Middle frontal gyrus (tissue), 1 donor: ENCODE measurements around the gene SZT2.

Experiments
- DNase-seq: peaks from one replicate; pipeline ENCODE4 v3.0.0-alpha.2; 2015; ENCODE audit warnings: low spot score; ENCODE audit errors: extremely low spot score

SZT2 gene

DNA sequence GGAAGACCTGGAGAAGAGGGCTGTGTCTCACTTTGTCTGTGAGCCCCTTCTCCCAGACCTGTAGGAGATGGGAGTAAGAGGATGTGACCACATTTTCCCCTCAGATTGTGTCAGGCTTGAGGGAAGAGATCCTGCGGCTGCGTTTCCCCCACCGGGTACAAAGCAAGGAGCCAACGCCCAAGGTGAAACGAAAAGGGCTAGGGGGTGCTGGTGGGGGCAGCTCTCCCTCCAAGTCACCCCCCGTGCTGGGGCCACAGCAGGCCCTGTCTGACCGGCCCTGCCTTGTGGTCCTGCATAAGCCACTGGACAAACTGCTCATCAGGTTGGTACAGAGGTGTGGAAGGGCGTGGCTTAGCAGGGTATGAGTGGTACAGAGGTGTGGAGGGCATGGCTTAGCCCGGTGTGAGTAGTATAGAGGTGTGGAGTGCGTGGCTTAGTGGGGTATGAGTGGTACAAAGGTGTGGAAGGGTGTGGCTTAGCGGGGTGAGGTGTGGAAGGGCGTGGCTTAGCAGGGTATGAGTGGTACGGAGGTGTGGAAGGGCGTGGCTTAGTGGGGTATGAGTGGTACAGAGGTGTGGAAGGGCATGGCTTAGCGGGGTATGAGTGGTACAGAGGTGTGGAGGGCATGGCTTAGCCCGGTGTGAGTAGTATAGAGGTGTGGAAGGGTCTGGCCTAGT lies 33.4 kb downstream of the SZT2 start:
- no peak for DNase-seq

DNA sequence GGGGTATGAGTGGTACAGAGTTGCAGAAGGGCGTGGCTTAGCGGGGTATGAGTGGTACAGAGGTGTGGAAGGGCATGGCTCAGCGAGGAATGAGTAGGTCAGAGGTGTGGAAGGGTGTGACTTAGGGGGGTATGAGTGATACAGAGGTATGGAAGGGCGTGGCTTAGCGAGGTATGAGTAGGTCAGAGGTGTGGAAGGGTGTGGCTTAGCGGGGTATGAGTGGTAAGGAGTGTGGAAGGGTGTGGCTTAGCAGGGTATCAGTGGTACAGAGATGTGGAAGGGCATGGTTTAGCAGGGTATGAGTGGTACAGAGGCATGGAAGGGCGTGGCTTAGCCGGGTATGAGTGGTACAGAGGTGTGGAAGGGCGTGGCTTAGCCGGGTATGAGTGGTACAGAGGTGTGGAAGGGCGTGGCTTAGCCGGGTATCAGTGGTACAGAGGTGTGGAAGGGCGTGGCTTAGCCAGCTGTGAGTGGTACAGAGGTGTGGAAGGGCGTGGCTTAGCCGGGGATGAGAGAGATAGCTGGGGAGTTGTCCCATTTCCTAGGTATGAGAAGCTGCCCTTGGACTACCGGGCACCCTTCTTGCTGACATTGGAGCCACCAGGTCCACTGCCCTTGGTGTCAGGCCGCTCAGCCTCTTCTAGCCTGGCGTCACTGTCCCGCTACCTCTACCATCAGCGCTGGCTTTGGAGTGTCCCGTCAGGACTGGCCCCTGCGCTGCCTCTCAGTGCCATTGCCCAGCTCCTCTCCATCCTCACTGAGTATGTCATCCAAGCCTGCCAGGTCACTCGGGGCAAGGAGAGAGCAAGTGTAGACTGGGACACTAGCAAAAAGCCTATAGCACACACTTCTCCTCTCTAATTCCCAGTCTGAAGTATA lies 34.2 kb downstream of the SZT2 start:
- no peak for DNase-seq

DNA sequence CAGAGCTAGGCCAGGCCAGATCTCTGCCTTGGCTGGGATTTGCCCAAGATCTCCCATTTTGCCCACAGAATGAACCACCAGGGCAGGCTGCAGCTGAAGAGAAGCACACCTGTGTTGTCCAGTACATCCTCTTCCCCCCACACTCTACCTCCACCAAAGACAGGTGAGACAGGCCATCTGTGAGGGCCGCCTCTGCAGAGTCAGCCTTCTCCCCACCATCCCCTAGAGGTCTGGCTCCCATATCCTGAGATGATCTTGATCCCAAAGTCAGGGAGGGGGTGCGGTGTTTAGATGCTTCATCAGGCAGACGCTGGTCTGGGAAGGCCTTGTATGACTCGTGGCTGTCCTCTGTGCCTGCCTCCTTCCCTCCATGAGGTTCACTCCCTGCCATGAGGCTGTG lies 35.3 kb downstream of the SZT2 start:
- DNase-seq: no peak

DNA sequence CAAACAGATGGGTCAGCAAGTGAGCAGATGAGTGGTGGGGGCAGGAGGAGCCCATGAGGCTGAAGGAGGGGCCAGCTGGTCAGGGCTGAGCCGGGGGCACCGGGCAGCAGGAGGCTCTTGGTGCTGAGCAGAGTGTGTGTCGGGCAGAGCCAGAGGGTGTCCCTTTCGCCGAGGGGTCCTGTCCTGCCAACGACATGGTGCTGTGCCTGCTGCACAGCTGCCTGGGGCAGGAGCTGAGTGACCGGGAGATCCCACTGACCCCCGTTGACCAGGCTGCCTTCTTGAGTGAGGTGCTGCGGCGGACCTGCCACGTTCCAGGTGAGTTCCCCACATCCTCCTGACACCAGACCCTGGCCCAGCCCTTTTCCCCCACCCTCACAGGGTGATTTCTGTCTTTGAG lies 36.5 kb downstream of the SZT2 start:
- DNase-seq: no peak

DNA sequence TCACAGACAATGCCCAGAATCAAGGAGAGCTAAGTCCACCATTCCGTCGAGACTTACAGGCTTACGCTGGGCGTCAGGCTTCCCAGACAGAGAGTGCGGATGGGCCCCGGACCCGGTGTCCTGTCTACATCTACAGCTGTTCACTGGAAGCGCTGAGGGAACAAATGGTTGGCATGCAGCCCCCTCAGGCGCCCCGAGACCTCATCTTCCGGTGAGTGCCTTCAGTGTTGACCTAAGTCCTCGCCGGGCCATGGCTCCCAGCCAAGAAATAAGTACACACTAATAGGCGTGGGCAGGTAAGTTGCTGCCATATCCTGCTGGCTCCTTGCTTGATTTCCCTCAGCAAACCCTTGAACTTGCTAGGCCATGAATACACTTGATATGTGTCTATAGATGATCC lies 37.8 kb downstream of the SZT2 start:
- no peak for DNase-seq

DNA sequence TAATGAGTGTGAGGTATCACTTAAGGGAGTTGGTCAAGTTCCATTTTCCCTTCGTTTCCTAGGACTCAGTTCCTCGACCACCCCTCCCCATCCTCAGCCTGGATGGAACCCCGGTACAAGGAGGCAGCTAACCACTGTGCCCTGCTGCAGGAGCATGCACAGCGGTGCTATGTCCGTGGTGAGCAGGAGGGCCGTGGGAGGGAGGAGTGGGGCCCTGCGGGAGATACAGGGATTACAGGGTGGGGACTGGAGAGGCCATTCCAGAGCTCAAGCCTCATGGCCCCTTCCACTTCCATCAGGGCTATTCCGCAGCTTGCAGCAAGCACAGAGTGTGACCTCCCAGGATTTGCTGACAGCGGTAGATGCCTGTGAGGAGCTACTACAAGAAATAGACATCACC lies 38.2 kb downstream of the SZT2 start:
- DNase-seq: no peak

DNA sequence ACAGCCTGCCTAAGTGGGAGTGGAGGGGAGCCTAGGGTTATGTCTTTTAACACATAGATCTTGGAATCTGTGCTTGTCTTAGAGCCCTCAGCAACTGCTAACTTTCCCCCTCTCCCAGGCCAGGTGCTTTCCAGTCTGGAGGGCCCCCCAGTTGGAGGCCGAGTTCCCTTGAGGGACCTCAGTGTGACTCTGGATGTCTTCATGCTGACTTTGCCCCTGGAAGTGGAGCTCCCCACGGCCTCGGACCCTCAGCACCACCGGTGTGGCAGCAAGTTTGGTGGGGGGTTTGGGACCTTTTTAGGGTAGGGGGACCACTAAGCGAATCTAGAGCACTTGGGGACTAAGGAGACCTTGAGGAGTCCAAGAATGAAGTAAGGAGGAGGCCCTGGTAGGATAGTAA lies 41.1 kb downstream of the SZT2 start:
- no peak for DNase-seq

DNA sequence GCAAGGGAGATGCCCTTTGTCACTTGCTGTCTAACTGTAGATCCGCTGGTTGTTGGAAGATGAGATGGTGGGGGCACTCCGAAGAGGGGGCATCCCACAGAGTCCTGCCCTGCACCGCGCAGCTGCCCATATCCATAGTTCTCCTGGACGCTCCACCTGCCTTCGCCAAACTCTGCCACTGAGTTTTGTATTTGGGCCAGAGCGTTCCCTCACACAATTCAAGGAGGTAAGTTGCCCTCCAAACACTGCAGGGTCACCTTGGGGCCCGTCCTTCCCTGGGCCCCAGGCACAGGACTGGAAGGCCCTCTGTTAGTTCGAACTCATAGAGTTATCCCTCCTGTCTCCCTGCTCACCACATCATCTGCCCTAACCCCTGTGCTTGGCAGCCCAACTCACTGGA lies 42.0 kb downstream of the SZT2 start:
- no peak for DNase-seq

DNA sequence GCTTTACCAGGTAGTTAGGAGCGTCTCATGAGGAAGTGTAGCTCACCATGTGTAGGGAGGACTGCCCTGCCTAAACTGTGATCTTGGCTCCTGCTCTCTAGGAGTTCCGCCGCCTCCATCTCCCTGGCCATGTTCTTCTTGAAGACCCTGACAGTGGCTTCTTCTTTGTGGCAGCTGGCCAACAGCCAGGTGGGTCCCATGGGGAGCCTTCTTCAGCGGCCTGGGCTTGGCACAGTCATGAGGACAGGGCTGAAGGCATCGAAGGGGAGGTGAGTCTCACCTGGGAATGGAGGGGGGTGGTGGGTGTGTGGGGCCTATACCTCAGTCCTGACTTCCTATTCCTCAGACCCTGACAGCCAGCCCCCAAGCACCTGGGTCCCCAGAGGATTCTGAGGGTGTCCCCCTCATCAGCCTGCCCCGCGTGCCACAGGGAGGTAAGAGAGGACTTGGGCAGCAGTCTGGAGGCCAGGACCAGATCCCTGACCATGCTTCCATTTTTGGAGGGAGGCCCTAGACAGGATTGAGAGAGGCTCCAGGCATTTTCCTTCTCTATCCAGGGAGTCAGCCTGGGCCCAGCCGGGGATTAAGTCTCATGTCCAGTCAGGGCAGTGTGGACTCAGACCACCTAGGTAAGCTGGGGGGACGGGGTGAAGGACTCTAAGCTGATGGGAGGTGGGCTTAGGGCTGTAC lies 42.6 kb downstream of the SZT2 start:
- DNase-seq: no peak

DNA sequence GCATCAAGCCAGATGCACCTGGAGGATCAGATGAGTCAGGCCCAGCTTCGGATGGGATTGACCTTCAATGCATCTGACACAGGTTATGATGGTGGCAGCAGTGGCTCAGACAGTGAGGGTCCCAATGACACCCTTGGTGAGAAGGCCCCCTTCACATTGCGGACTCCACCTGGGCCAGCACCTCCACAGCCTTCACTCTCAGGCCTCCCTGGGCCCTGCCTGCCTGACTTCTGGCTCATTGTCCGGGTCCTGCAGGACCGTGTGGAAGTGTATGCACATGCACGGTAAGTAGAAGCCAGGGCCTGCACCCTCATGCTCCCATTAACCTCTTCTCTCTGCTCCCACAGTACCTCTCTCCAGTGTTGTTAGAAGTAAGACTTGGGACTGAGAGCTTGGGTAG lies 43.2 kb downstream of the SZT2 start:
- DNase-seq: no peak

DNA sequence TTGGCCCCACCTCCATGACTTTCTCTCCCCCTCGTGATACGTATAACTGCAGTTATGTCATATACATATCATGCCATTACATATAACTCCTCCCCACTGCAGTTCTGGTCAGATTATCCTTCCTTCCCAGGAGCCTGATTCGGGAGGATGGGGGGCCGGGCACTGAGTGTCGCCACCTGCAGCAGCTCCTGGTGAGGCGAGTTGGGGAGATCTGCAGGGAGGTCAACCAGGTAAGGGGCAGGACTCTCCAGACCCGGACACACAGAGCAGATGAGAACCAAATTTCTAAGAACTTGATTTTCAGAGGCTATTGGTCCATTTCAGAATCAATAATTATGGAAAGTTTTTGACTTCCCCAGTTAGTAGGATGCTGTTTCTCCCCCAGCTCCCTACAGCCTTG lies 44.6 kb downstream of the SZT2 start:
- no peak for DNase-seq

DNA sequence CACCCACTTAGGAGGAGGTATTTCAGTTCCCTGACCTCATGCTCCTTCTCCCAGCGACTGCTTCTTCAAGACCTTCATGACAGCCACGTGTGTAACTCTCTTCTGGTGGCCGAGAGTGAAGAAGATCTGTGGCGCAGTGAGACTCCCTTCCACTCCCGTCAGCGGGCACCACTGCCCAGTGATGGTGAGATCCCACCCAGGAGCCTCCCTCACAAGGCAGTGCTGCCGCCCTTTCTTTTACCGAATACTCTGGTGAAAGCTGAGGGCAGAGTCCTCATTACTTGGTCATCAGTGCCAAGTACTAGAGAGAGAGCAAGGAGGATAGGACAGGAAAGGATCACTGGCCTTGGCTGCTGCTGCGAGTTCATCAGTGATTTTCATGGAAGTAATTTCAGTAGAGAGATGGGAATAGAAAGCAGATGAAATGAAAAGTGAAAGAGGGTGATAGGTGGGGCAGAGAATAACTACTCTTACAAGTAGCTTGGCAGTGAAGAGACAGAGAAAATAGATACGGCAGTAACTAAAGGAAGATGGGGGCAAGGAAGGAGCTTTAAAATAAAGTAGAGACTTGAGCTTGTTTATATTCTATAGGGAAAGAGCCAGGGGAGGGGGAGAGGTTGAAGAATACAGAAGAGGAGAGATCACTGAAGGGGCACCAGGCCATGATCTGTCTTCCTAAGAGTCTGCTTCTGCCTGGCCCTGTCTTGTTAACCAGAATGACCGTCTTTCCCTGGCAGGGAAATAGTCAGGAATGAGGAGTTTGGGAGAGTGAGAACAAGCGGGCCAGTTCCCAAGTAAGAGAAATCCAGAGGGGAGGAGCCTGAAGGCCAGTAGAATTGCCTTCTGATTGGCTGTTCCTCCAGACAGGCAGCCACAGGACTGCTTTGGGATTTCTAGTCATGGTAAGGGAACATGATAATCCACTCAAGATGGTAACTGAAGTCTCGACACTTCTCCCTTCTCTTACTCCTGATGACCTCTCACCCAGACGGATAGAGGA lies 45.7 kb downstream of the SZT2 start:
- no peak for DNase-seq

DNA sequence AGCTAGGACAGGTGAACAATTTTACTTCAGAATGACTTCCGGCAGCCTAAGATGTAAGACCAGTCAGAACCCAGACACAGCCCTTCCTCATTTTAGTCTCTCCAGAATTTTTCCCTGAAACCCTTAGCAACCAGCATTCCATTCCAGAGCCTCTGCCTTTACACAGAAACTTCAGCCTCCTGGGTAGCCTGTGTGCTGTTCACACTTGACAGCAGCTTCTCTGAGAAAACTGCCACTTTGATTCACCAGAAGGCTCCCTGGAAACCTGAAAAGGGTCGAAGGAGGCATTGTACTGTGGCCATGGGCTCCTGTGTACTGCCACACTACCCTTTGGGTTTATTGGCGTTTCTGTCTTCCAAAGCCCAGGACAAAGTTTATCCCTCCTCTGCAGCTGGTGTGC lies 46.7 kb downstream of the SZT2 start:
- no peak for DNase-seq

DNA sequence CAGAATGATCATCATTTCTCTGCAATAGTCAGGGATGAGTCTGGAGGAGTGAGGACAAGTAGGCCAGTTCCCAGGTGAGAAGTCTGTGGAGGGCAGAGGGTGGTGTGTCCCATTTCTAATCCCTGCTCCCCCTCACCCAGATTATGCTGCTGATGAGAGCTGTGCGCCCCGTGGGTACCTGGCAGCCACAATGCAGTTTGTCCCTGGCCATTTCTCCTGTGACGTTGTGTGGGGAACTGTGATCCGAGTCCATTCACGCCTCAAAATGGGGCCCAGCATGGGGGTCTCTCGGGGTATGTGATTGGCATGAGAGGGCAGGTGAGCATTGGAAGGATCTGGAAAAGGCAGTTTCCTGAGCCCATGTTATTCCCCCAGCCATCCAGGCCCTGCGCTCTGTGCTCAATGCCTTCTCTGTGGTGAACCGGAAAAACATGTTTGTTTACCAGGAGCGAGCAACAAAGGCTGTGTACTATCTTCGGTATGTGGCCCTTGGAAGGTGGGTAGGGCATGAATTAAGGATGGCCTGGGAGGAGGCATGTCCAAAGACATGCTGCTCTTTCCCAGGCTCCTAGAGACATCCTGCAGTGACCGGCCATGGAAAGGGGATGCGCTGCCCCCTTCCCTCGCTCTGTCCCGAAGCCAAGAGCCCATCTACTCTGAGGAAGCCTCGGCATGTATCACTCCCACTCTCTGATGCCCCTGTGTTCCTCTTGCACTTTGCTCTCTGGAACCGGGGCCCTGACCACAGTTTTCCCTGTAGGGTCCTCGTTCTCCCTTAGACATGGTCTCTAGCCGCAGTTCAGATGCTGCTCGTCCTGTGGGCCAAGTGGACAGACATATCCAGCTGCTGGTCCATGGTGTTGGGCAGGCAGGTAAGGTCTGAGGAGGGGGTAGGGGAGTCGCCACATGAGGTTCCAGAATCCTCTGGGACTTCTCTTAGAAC lies 47.6 kb downstream of the SZT2 start:
- DNase-seq: no peak

DNA sequence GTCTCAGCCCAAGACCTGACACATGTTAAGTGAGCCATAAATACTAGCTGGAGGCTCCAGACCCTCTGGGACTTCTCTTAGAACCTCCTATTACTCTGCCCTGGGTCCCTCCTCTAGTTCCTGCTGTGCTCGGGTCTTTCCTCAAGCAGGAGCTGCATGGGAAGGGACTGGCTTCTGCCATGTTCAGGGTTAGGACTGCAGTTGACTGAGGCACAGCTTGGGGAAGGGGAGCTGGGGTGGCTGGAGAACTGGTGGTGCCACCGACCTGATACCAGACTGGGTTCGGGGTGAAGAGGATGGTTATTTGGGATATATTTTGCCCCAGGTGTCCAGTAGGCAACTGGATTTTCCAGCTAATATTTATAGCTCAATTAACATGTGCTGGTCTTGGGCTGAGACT lies 48.3 kb downstream of the SZT2 start:
- DNase-seq: no peak

DNA sequence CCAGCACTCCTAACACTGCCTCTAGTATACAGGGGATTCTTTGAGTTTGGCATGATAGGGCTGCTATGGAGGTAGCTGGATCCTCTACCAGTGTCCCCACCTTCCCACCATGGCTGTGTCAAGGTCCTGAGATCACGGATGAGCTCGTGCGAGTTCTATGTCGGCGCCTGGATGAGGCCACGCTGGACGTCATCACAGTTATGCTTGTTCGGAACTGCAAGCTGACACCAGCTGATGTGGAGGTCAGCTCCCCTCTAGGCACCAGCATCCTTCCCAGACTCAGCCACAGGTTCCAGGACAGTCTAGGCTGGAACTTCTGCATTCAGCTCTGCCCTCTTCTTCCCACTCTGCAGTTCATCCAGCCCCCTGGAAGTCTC lies 48.9 kb downstream of the SZT2 start:
- DNase-seq: no peak

DNA sequence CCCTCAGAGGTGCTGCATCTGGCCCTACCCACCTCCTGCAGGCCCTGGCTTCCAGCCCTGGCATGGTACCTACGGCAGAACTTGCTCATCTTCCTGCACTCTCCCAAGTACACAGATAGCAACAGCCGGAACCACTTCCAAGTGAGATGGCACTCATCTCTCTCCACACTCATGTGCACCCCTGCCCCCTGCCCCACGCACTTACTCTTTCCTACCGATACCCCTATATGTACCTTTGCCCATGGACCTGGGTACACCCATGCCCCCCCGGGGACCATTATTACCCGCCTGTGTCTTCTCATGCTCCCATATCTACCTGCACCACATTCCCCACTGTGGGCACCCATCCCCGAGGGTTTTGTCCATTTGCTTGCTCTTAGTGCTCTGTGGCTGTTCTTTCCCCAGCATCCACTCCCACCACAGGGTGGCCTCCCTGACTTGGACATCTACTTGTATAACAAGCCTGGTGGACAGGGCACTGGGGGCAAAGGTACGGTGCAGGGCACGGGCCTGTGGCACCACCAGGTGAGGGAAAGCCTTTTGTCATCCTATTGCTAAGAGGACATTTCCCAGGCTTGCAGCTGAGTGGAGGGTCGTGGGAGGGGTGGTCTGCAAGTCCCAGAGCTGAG lies 49.4 kb downstream of the SZT2 start:
- DNase-seq: no peak

DNA sequence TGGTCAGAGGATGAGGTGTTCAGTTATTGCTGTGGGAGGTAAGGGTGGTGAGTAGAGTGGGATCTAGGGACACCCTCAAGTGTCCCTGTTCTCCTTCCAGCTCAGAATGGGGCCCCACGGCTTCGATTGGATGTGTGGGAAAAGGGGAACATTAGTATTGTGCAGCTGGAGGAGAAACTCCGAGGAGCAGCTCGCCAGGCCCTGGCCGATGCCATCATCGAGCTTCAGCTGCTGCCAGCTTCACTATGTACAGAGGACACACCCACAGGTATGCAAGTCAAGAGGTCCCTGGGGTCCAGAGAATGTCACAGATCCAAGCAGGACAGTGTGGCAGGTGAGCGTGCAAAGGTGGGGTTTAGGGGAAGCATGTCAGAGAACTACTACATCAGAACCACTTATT lies 50.1 kb downstream of the SZT2 start:
- no peak for DNase-seq

DNA sequence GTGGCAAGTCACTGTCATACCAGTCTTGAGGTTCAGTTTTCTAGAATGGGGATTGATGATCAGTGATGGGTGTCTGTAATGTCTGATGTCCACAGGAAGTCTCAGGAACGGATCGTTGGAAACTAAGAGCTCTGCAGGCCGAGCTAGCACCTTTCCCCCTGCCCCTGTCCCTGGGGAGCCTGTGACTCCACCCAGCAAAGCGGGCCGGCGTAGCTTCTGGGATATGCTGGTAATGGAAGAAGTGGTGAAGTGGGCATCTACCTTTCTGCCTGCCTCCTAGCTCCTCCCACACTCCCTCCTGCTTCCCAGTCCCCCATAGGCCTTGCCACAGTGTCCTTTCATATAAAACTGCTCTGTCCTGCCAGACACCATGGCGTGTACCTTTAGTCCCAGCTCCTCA lies 50.7 kb downstream of the SZT2 start:
- DNase-seq: no peak
